PC-3 (cell line): ENCODE results near the gene NR1I3. TPM values are rescaled to one million over a fixed set of nuclear protein-coding genes. Genes with fewer than 3 reads are reported as not detected.

Experiments used
- ATAC-seq: fragments of 200-7000 bp; cut with Tn5 transposase; 2 replicates; pipeline ENCODE4 v1.9.1; 2020; ENCODE audit warnings: mild to moderate bottlenecking, moderate library complexity
- Bru-seq: library from RNA; stranded (reverse); fragments of 400-500 nt; gene quantifications from one replicate; lab custom pipeline; 2021; lab: Mats Ljungman, UMichigan
- BruChase-seq, 2 experiments: library from RNA; stranded (reverse); fragments of 400-500 nt; gene quantifications; one replicate each; lab custom pipeline; 2021; lab: Mats Ljungman, UMichigan
- BruUV-seq: library from RNA; stranded (reverse); fragments of 400-500 nt; replicated peaks from 2 replicates; lab custom pipeline; 2021; lab: Mats Ljungman, UMichigan
- CTCF ChIA-PET: fragments of 300-600 bp; sonication (Branson Sonifier 250); formaldehyde crosslinking; loops from one replicate; lab custom pipeline; 2022; ENCODE audit warnings: antibody characterized with exemption; lab: Charles Lee
- POLR2A ChIA-PET: fragments of 300-600 bp; sonication (Branson Sonifier 250); formaldehyde crosslinking; loops from one replicate; lab custom pipeline; 2022; ENCODE audit warnings: antibody characterized with exemption; ENCODE audit not compliant: unreplicated experiment; lab: Charles Lee
- DNase-seq: peaks from one replicate; pipeline ENCODE4 v3.0.0-alpha.2; 2015
- H2AFZ ChIP-seq: fragments of 300-600 bp; sonication (generic); 2 replicates; pipeline ENCODE4 v1.6.0; 2016; ENCODE audit warnings: antibody characterized with exemption, low read length
- H3F3A ChIP-seq: fragments of 300-600 bp; sonication (generic); one replicate; pipeline ENCODE4 v1.6.0; 2017; ENCODE audit warnings: antibody characterized with exemption, low read length, control low read depth, mild to moderate bottlenecking; ENCODE audit not compliant: unreplicated experiment
- H3K27ac ChIP-seq: fragments of 300-600 bp; sonication (generic); 2 replicates; pipeline ENCODE4 v1.5.1; 2016; ENCODE audit warnings: mild to moderate bottlenecking, low read length
- H3K27me3 ChIP-seq: fragments of 300-600 bp; sonication (generic); 2 replicates; pipeline ENCODE4 v1.6.1; 2016; ENCODE audit warnings: low read length, mixed read lengths
- H3K36me3 ChIP-seq: fragments of 300-600 bp; sonication (generic); 2 replicates; pipeline ENCODE4 v1.6.1; 2016; ENCODE audit warnings: low read depth, mixed run types, low read length, mixed read lengths
- H3K4me1 ChIP-seq: fragments of 300-600 bp; sonication (generic); 2 replicates; pipeline ENCODE4 v1.5.1; 2016; ENCODE audit warnings: low read length; ENCODE audit not compliant: insufficient read depth
- H3K4me2 ChIP-seq: fragments of 300-600 bp; sonication (generic); 2 replicates; pipeline ENCODE4 v1.6.0; 2016; ENCODE audit warnings: low read length
- H3K4me3 ChIP-seq: fragments of 300-600 bp; sonication (generic); 2 replicates; pipeline ENCODE4 v1.5.1; 2016; ENCODE audit warnings: mild to moderate bottlenecking, low read length, mixed read lengths
- H3K79me2 ChIP-seq: fragments of 300-600 bp; sonication (generic); 2 replicates; pipeline ENCODE4 v1.6.1; 2017; ENCODE audit warnings: low read length, mixed read lengths
- H3K9ac ChIP-seq: fragments of 300-600 bp; sonication (generic); 2 replicates; pipeline ENCODE4 v1.6.0; 2016; ENCODE audit warnings: mild to moderate bottlenecking, low read length
- H3K9me2 ChIP-seq: fragments of 300-600 bp; sonication (generic); replicated peaks from 2 replicates; pipeline ENCODE4 v1.6.1; 2016; ENCODE audit warnings: mixed run types, low read length, mixed read lengths
- H3K9me3 ChIP-seq: fragments of 300-600 bp; sonication (generic); 2 replicates; pipeline ENCODE4 v1.6.1; 2016; ENCODE audit warnings: low read length, mixed read lengths
- H4K20me1 ChIP-seq: fragments of 300-600 bp; sonication (generic); 2 replicates; pipeline ENCODE4 v1.6.1; 2016; ENCODE audit warnings: low read length, mixed read lengths
- EZH2 ChIP-seq: fragments of 300-600 bp; sonication (generic); IDR thresholded peaks from one replicate; pipeline ENCODE4 v1.6.1; 2017; ENCODE audit warnings: antibody characterized with exemption, mild to moderate bottlenecking, low read length; ENCODE audit not compliant: unreplicated experiment
- EZH2phosphoT487 ChIP-seq: fragments of 300-600 bp; sonication (generic); IDR thresholded peaks from 2 replicates; pipeline ENCODE4 v1.6.1; 2018; ENCODE audit warnings: mild to moderate bottlenecking, antibody characterized with exemption, low read length, borderline replicate concordance
- intact Hi-C: fragments of 100-400 bp; cut with micrococcal nuclease; formaldehyde crosslinking; loops from 2 replicates; pipeline ENCODE4 v1.9.0; 2023
- long read RNA-seq: library from polyadenylated mRNA; unstranded; transcript quantifications from one replicate; pipeline ENCODE4 v2.0.0, GENCODE V29; 2021; ENCODE audit not compliant: unreplicated experiment
- total RNA-seq: library from RNA; depleted of rRNA; stranded (reverse); fragments of >200 nt; gene quantifications from 2 replicates; pipeline ENCODE4 v1.2.3, GENCODE V29; 2014; rRNA removed
- TF ChIP-seq, protein P1 (sequence below): fragments of 300-600 bp; sonication (generic); conservative IDR thresholded peaks from 2 replicates; pipeline ENCODE4 v1.5.1; 2017; ENCODE audit warnings: antibody characterized with exemption, low read depth, mild to moderate bottlenecking, low read length

NR1I3 gene, protein sequence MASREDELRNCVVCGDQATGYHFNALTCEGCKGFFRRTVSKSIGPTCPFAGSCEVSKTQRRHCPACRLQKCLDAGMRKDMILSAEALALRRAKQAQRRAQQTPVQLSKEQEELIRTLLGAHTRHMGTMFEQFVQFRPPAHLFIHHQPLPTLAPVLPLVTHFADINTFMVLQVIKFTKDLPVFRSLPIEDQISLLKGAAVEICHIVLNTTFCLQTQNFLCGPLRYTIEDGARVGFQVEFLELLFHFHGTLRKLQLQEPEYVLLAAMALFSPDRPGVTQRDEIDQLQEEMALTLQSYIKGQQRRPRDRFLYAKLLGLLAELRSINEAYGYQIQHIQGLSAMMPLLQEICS
- total RNA-seq: not detected in 2 replicates
- not detected for Bru-seq, nascent RNA
- BruChase-seq, experiment 1, labeled RNA remaining after a 6-hour chase: not detected
- not detected for BruChase-seq, experiment 2, labeled RNA remaining after a 2-hour chase
- long read RNA-seq: 0 reads

- peaks cover 9% of the 10 kb centered on the region for H3K4me1 ChIP-seq
- H3K4me2 ChIP-seq: no peak within 1 kb of the TSS
- no peaks in the 10 kb centered on the region for H4K20me1 ChIP-seq
- no peaks in the 10 kb centered on the region for H3F3A ChIP-seq
- no peaks in the 10 kb centered on the region for H3K9me3 ChIP-seq
- POLR2A ChIA-PET: interaction anchor here (0.7 kb wide), 1 partner anchor 29 kb away, joined by 4 read pairs; no protein-coding TSS in a partner anchor
- BruUV-seq: no TSS peak
- no peaks in the 10 kb centered on the region for H3K79me2 ChIP-seq
- CTCF ChIA-PET: no interaction called here
- no peak within 1 kb of the TSS for H3K9ac ChIP-seq
- no peak within 1 kb of the TSS for H2AFZ ChIP-seq
- DNase-seq (no peak), ATAC-seq (no peak)
- H3K9me2 ChIP-seq: 0 out of 2 replicates have a peak, but pooled peaks cover 5% of the 10 kb centered on the region
- H3K27ac ChIP-seq: no peak within 1 kb of the TSS
- no peaks in the 10 kb centered on the region for H3K36me3 ChIP-seq
- no peak within 1 kb of the TSS for H3K4me3 ChIP-seq
- H3K27me3 ChIP-seq: no peaks in the 10 kb centered on the region
- intact Hi-C loops: no loop called here
- no peak for TF ChIP-seq EZH2
- no peak for TF ChIP-seq EZH2phosphoT487
- TF ChIP-seq, protein P1, sequence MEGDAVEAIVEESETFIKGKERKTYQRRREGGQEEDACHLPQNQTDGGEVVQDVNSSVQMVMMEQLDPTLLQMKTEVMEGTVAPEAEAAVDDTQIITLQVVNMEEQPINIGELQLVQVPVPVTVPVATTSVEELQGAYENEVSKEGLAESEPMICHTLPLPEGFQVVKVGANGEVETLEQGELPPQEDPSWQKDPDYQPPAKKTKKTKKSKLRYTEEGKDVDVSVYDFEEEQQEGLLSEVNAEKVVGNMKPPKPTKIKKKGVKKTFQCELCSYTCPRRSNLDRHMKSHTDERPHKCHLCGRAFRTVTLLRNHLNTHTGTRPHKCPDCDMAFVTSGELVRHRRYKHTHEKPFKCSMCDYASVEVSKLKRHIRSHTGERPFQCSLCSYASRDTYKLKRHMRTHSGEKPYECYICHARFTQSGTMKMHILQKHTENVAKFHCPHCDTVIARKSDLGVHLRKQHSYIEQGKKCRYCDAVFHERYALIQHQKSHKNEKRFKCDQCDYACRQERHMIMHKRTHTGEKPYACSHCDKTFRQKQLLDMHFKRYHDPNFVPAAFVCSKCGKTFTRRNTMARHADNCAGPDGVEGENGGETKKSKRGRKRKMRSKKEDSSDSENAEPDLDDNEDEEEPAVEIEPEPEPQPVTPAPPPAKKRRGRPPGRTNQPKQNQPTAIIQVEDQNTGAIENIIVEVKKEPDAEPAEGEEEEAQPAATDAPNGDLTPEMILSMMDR: no peak
These were observed at the start of gene NR1I3 for GRCh38 chr1:161238039-161238473. Gene NR1I3 (minus strand): TSS chr1:161238203. CDS start chr1:161236565, 1,638 bp downstream.

DNA sequence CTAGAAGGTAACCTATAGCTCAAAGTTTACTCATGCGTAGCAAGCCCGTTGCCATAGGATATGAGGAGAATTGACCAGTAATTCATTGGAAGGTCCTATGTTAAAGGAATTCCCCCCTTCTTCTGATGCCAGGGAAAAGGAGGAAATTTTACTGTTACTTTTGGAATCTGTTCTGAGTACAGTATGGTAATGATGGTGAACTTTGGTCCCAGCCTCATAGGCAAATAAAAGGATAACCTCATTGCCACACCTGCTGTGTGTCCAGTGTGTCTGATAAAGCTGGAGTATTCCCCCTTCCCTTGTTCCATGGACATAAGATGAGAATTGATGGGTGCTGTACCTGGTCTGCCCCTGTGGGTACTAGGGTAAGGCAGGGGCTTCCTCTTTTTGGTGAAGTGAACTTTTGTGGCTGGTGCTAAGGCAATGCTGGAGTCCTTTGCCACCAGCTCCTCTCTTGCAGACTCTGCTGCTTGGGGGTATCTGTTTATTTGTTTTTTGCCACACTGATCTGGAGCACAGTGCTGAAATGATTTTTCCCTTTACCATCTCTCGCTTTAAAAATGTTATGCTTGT lies 49.6 kb upstream of the NR1I3 start:
- POLR2A ChIA-PET: no interaction called here
- intact Hi-C loops: no loop called here

More for the DNA sequence above, 49.6 kb upstream of the NR1I3 start:
- Histone ChIP-seq H3K9me3 (no peaks in the 10 kb centered on the region), H3K4me3 (no peak overlapping the region), H3K4me1 (no peaks in the 10 kb centered on the region), H3K27ac (no peak overlapping the region), H3K9me2 (no peaks in the 10 kb centered on the region), H3F3A (no peaks in the 10 kb centered on the region), H3K4me2 (no peak overlapping the region), H3K27me3 (peaks cover 47% of the 10 kb centered on the region), H2AFZ (no peak overlapping the region), H3K79me2 (no peaks in the 10 kb centered on the region), H4K20me1 (no peaks in the 10 kb centered on the region), H3K9ac (no peak overlapping the region), H3K36me3 (no peaks in the 10 kb centered on the region)
- no peak for TF ChIP-seq EZH2
- TF ChIP-seq EZH2phosphoT487: no peak
- TF ChIP-seq, protein P1: no peak
- no TSS peak for BruUV-seq
- no peak for DNase-seq
- ATAC-seq: no peak
- CTCF ChIA-PET: no interaction called here
